ENCODE measurements around the gene RTN1. TPM values are rescaled to one million over a fixed set of nuclear protein-coding genes. Genes with fewer than 3 reads are reported as not detected.

RTN1 gene
- total RNA-seq, 4 donors from 2014 or later: 3.0 to 7.5 (median 3.9) TPM

DNA sequence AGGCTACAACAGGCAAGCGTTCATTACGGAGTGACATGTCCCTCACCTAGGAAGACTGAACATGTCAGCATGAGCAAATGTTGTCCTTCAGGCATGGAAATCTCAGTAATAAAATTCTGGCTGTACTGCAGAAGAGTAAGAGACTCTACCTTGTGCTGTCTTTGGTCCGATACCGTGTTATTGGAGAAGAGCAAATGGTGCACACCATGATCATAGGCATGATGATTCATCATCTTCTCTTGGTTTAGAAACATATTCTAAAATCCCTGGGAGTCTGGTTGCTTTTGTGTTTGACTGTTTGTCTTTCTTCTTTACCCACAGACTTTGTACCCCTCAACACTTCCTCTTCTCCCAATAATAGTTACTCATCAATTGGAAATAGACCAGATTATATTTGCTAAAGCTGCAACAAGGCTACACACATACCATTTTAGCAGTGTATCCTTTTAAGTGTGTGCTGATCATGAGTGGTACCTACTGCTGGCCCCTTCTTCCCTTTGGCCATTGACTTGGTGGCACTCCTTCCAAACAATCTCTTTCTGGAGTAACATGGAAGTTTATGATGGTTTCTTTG lies 93.5 kb downstream of the RTN1 start:
- H3K27ac ChIP-seq: no peak overlapping the region
- 69% methylated on average over 4 of the region's 4 CpGs for WGBS
- no peak overlapping the region for H3K4me3 ChIP-seq
- TF ChIP-seq POLR2AphosphoS5 (IDR thresholded peaks at IDR 0.05): no peak
- no peak for TF ChIP-seq POLR2A (IDR thresholded peaks at IDR 0.05)
- TF ChIP-seq, protein P1, sequence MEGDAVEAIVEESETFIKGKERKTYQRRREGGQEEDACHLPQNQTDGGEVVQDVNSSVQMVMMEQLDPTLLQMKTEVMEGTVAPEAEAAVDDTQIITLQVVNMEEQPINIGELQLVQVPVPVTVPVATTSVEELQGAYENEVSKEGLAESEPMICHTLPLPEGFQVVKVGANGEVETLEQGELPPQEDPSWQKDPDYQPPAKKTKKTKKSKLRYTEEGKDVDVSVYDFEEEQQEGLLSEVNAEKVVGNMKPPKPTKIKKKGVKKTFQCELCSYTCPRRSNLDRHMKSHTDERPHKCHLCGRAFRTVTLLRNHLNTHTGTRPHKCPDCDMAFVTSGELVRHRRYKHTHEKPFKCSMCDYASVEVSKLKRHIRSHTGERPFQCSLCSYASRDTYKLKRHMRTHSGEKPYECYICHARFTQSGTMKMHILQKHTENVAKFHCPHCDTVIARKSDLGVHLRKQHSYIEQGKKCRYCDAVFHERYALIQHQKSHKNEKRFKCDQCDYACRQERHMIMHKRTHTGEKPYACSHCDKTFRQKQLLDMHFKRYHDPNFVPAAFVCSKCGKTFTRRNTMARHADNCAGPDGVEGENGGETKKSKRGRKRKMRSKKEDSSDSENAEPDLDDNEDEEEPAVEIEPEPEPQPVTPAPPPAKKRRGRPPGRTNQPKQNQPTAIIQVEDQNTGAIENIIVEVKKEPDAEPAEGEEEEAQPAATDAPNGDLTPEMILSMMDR (IDR thresholded peaks at IDR 0.05): no peak
- TF ChIP-seq EP300 (IDR thresholded peaks at IDR 0.05): no peak
- no peaks in the 10 kb centered on the region for H3K9me3 ChIP-seq
- no peaks in the 10 kb centered on the region for H3K4me1 ChIP-seq
- DNase-seq (ENCODE audit: low spot score in 2 of 2): no peak
- no peaks in the 10 kb centered on the region for H3K36me3 ChIP-seq
- H3K27me3 ChIP-seq: no peaks in the 10 kb centered on the region

DNA sequence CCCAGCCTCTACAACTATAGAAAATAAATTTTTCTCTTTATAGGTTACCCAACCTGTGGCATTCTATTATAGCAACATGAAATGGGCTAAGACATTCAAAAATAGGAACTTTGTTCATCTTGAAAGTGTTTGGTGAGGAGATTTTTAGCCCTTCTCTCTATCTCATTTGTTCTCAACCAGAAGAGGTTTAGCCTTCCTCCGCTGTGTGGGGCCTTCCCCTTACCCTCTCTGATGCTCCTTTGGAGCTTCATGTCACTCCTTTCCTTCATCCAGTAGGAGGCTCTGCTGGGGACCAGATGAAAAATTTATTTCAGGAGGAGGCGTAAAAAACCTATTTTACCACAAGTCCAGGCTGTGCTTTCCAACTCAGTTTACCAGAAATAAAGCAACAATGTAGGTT lies 94.1 kb downstream of the RTN1 start:
- no peak overlapping the region for H3K27ac ChIP-seq
- no peak for DNase-seq (ENCODE audit: low spot score in 2 of 2)
- no peaks in the 10 kb centered on the region for H3K27me3 ChIP-seq
- TF ChIP-seq POLR2A (IDR thresholded peaks at IDR 0.05): no peak
- H3K4me3 ChIP-seq: no peak overlapping the region
- no peaks in the 10 kb centered on the region for H3K36me3 ChIP-seq
- H3K9me3 ChIP-seq: no peaks in the 10 kb centered on the region
- no peaks in the 10 kb centered on the region for H3K4me1 ChIP-seq
- WGBS: 95% methylated on average over 2 of the region's 2 CpGs

DNA sequence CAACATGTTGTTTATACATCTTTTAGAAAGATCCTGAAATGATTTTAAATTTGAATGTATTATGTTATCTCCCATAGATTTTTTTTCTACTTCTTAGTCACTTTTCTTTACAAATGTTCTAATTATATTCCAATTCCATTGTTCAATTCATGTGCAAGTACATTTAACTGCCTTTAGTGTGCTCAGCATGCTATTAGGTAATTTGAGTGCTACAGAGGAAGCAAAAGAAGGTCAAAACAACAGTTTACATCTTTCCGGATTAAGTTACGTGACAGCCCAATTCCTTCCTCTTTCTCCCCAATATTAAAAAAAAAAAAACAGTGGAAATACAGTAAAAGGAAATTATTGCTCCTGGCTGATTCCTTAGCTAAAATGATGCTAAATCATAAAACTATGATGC lies 98.3 kb downstream of the RTN1 start:
- Histone ChIP-seq H3K27me3 (no peaks in the 10 kb centered on the region), H3K36me3 (no peaks in the 10 kb centered on the region), H3K4me1 (no peaks in the 10 kb centered on the region), H3K4me3 (no peak overlapping the region), H3K9me3 (no peaks in the 10 kb centered on the region), H3K27ac (no peak overlapping the region)
- TF ChIP-seq POLR2A (IDR thresholded peaks at IDR 0.05) (no peak), POLR2AphosphoS5 (IDR thresholded peaks at IDR 0.05) (no peak), EP300 (IDR thresholded peaks at IDR 0.05) (no peak)
- TF ChIP-seq, protein P1 (IDR thresholded peaks at IDR 0.05): no peak
- WGBS: 44% methylated on average over 2 of the region's 2 CpGs
- no peak for DNase-seq (ENCODE audit: low spot score in 2 of 2)

DNA sequence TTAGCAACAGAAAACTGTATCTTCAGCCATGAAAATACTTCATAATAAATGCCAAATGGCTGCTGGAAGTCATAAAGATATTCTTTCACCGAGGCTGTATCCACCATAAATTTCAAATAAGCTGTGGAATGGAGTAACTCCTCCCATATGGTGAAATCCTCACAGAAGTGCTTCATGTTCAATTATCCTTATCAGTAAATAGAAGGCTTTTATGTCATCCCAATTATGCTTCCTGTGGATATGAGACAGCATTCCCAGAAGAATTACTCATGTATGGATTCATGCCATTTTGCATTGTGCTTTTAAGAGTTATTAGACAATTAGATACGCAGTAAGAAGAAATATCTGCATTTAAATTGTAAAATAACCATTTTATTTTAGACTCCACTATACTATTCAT lies 99.0 kb downstream of the RTN1 start:
- WGBS: 43% methylated on average over 2 of the region's 2 CpGs
- DNase-seq (ENCODE audit: low spot score in 2 of 2): no peak
- Histone ChIP-seq H3K4me3 (no peak overlapping the region), H3K4me1 (no peaks in the 10 kb centered on the region), H3K36me3 (no peaks in the 10 kb centered on the region), H3K9me3 (no peaks in the 10 kb centered on the region), H3K27me3 (no peaks in the 10 kb centered on the region), H3K27ac (no peak overlapping the region)
- TF ChIP-seq POLR2A (IDR thresholded peaks at IDR 0.05) (no peak), EP300 (IDR thresholded peaks at IDR 0.05) (no peak), POLR2AphosphoS5 (IDR thresholded peaks at IDR 0.05) (no peak)
- TF ChIP-seq, protein P1 (IDR thresholded peaks at IDR 0.05): no peak

DNA sequence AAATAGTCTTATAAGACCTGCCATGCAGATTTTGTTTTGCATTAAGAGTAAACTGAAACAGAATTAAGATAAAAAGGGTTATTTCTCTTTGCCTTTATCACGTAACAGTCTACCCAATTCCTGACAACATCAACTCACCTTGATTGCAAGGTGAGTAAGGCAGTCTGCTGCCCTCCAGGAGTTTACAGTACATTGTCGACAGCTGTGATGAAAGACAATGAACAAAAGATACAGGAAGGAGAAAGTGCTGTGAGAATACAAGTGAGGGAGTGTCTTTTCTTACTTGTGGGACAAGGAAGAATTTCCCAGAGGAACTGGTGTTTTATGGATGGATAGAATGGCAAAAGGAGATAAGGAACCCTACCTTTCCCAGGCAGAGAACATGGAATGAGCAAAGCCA lies 101.0 kb downstream of the RTN1 start:
- WGBS: 68% methylated on average over 2 of the region's 2 CpGs
- no peak overlapping the region for H3K27ac ChIP-seq
- H3K36me3 ChIP-seq: no peaks in the 10 kb centered on the region
- no peaks in the 10 kb centered on the region for H3K4me1 ChIP-seq
- TF ChIP-seq, protein P1 (IDR thresholded peaks at IDR 0.05): no peak
- TF ChIP-seq POLR2A (IDR thresholded peaks at IDR 0.05): no peak
- no peak for TF ChIP-seq POLR2AphosphoS5 (IDR thresholded peaks at IDR 0.05)
- TF ChIP-seq EP300 (IDR thresholded peaks at IDR 0.05): no peak
- H3K27me3 ChIP-seq: no peaks in the 10 kb centered on the region
- no peak overlapping the region for H3K4me3 ChIP-seq
- no peaks in the 10 kb centered on the region for H3K9me3 ChIP-seq
- no peak for DNase-seq (ENCODE audit: low spot score in 2 of 2)

DNA sequence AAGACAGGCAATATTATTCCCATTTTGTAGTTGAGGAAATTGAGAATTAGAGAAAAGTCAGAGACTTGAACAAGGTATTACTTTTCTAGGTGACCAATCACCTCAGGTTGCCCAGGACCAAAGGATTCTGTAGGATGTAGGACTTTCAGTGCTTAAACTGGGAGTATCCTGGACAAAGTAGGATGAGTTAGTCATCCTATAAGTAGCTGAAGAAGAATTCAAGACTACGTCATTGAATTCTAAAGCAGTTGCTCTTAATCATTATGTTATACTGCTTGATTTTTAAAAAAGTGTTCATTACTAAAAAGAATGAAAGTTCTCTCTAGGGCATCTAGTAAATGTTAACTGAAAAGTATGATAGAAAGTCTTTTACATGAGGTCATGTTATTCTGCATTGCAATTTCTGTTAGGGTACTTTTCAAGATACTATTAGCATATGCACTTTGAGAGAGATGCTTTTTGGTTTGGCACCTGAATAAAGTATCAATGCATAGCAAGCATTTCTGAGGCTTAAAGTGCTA lies 101.7 kb downstream of the RTN1 start:
- no peak overlapping the region for H3K4me3 ChIP-seq
- no peaks in the 10 kb centered on the region for H3K4me1 ChIP-seq
- 91% methylated on average over 1 of the region's 1 CpG for WGBS
- H3K27me3 ChIP-seq: no peaks in the 10 kb centered on the region
- H3K9me3 ChIP-seq: no peaks in the 10 kb centered on the region
- H3K27ac ChIP-seq: no peak overlapping the region
- TF ChIP-seq POLR2AphosphoS5 (IDR thresholded peaks at IDR 0.05): no peak
- TF ChIP-seq, protein P1 (IDR thresholded peaks at IDR 0.05): no peak
- TF ChIP-seq POLR2A (IDR thresholded peaks at IDR 0.05): no peak
- TF ChIP-seq EP300 (IDR thresholded peaks at IDR 0.05): no peak
- no peaks in the 10 kb centered on the region for H3K36me3 ChIP-seq
- DNase-seq (ENCODE audit: low spot score in 2 of 2): no peak

All from suprapubic skin (tissue), 4 donors.